NOMO-1 treated with dmso at 0.1 percent for 144 hours (cell line): ENCODE data around the gene CPLANE1.
"Not testable (repeated sequence)": the region's sequence is repeated elsewhere in the genome, so short reads cannot be mapped to it uniquely, and the experiment has no call there.

Experiments used
- DNase-seq: peaks from one replicate; lab custom pipeline; 2025; ENCODE audit not compliant: unreplicated experiment; lab: John Stamatoyannopoulos, UW

Gene CPLANE1

GRCh38 chr5:37121465-37121864, 127.7 kb downstream of the CPLANE1 start:
- peak; percentile 29 for DNase-seq

GRCh38 chr5:37121027-37121426, 128.1 kb downstream of the CPLANE1 start:
- DNase-seq: peak; percentile 55

GRCh38 chr5:37120270-37120669, 128.9 kb downstream of the CPLANE1 start:
- DNase-seq: no peak

GRCh38 chr5:37116359-37116758, 132.8 kb downstream of the CPLANE1 start:
- DNase-seq: no peak

- DNase-seq: peak; percentile 8
These were observed 136.7 kb downstream of the CPLANE1 start for GRCh38 chr5:37112383-37112991.

GRCh38 chr5:37111426-37112382, 137.5 kb downstream of the CPLANE1 start:
- DNase-seq: peak; percentile 71

- no peak for DNase-seq
These were observed 139.0 kb downstream of the CPLANE1 start for GRCh38 chr5:37110135-37110534.

GRCh38 chr5:37109338-37109737, 139.8 kb downstream of the CPLANE1 start:
- DNase-seq: no peak

- DNase-seq: no peak
These were observed 145.9 kb downstream of the CPLANE1 start for GRCh38 chr5:37103302-37103701.

- not testable (repeated sequence) for DNase-seq
These were observed 149.9 kb downstream of the CPLANE1 start for GRCh38 chr5:37099267-37099666.

GRCh38 chr5:37093795-37094194, 155.4 kb downstream of the CPLANE1 start:
- not testable (repeated sequence) for DNase-seq

GRCh38 chr5:37090781-37091180, 158.4 kb downstream of the CPLANE1 start:
- DNase-seq: no peak

GRCh38 chr5:37090123-37090726, 159.0 kb downstream of the CPLANE1 start:
- DNase-seq: no peak

- DNase-seq: no peak
These were observed 161.2 kb downstream of the CPLANE1 start for GRCh38 chr5:37088009-37088408.

GRCh38 chr5:37086466-37087173, 162.6 kb downstream of the CPLANE1 start:
- DNase-seq: peak; percentile 56

- not testable (repeated sequence) for DNase-seq
These were observed 163.2 kb downstream of the CPLANE1 start for GRCh38 chr5:37086026-37086425.

- not testable (repeated sequence) for DNase-seq
These were observed 166.2 kb downstream of the CPLANE1 start for GRCh38 chr5:37082977-37083376.

- DNase-seq: no peak
These were observed 168.5 kb downstream of the CPLANE1 start for GRCh38 chr5:37080697-37081096.

- no peak for DNase-seq
These were observed 172.0 kb downstream of the CPLANE1 start for GRCh38 chr5:37077146-37077545.

- no peak for DNase-seq
These were observed 173.7 kb downstream of the CPLANE1 start for GRCh38 chr5:37075399-37075950.
